ENCODE measurements around the gene COPB2.
A peak's percentile ranks its signal among the peaks of the same experiment; 100 is the strongest.
"Not testable (repeated sequence)": the region's sequence is repeated elsewhere in the genome, so short reads cannot be mapped to it uniquely, and the experiment has no call there.

COPB2 gene

GRCh38 chr3:139380575-139380974 lies 8.9 kb downstream of the COPB2 start:
- no peak overlapping the region for H3K4me3 ChIP-seq (ENCODE audit: low read depth, low read length)

- H3K4me3 ChIP-seq (ENCODE audit: low read depth, low read length): no peak overlapping the region
Observed at GRCh38 chr3:139378587-139379241, 10.7 kb downstream of the COPB2 start.

- no peak overlapping the region for H3K4me3 ChIP-seq (ENCODE audit: low read depth, low read length)
Observed at GRCh38 chr3:139377378-139377777, 12.1 kb downstream of the COPB2 start.

- H3K4me3 ChIP-seq (ENCODE audit: low read depth, low read length): no peak overlapping the region
Observed at GRCh38 chr3:139374099-139374498, 15.3 kb downstream of the COPB2 start.

- H3K4me3 ChIP-seq (ENCODE audit: low read depth, low read length): no peak overlapping the region
Observed at GRCh38 chr3:139364549-139364948, 24.9 kb downstream of the COPB2 start.

GRCh38 chr3:139361276-139361675 lies 28.2 kb downstream of the COPB2 start:
- H3K4me3 ChIP-seq (ENCODE audit: low read depth, low read length): no peak overlapping the region

GRCh38 chr3:139358841-139359562 lies 30.4 kb downstream of the COPB2 start:
- no peak overlapping the region for H3K4me3 ChIP-seq (ENCODE audit: low read depth, low read length)

GRCh38 chr3:139357899-139358298 lies 31.5 kb downstream of the COPB2 start:
- no peak overlapping the region for H3K4me3 ChIP-seq (ENCODE audit: low read depth, low read length)

- H3K4me3 ChIP-seq (ENCODE audit: low read depth, low read length): no peak overlapping the region
Observed at GRCh38 chr3:139355891-139356290, 33.6 kb downstream of the COPB2 start.

GRCh38 chr3:139355476-139355875 lies 34.0 kb downstream of the COPB2 start:
- H3K4me3 ChIP-seq (ENCODE audit: low read depth, low read length): no peak overlapping the region

GRCh38 chr3:139354661-139355060 lies 34.8 kb downstream of the COPB2 start:
- no peak overlapping the region for H3K4me3 ChIP-seq (ENCODE audit: low read depth, low read length)

- H3K4me3 ChIP-seq (ENCODE audit: low read depth, low read length): no peak overlapping the region
Observed at GRCh38 chr3:139353920-139354556, 35.4 kb downstream of the COPB2 start.

GRCh38 chr3:139346771-139347170 lies 42.7 kb downstream of the COPB2 start:
- no peak overlapping the region for H3K4me3 ChIP-seq (ENCODE audit: low read depth, low read length)

GRCh38 chr3:139343895-139344856 lies 45.3 kb downstream of the COPB2 start, which contains the start of gene MRPS22:
Gene MRPS22, plus strand, starts transcription at chr3:139344020. Its CDS starts 7 bp downstream, at chr3:139344027.
- H3K4me3 ChIP-seq (ENCODE audit: low read depth, low read length): peak within 1 kb of the TSS; percentile 98

- H3K4me3 ChIP-seq (ENCODE audit: low read depth, low read length): no peak overlapping the region
Observed at GRCh38 chr3:139342054-139342453, 47.4 kb downstream of the COPB2 start.

GRCh38 chr3:139340784-139341183 lies 48.7 kb downstream of the COPB2 start:
- H3K4me3 ChIP-seq (ENCODE audit: low read depth, low read length): no peak overlapping the region

- H3K4me3 ChIP-seq (ENCODE audit: low read depth, low read length): no peak overlapping the region
Observed at GRCh38 chr3:139339219-139339906, 50.1 kb downstream of the COPB2 start.

GRCh38 chr3:139338405-139338804 lies 51.0 kb downstream of the COPB2 start:
- H3K4me3 ChIP-seq (ENCODE audit: low read depth, low read length): no peak overlapping the region

GRCh38 chr3:139334675-139335074 lies 54.8 kb downstream of the COPB2 start:
- not testable (repeated sequence) for H3K4me3 ChIP-seq (ENCODE audit: low read depth, low read length)

- H3K4me3 ChIP-seq (ENCODE audit: low read depth, low read length): no peak overlapping the region
Observed at GRCh38 chr3:139332092-139332491, 57.4 kb downstream of the COPB2 start.
